ENCODE data around the gene NCKAP1. TPM values are rescaled to one million over a fixed set of nuclear protein-coding genes. Genes with fewer than 3 reads are reported as not detected.
"Not testable (repeated sequence)": the region's sequence is repeated elsewhere in the genome, so short reads cannot be mapped to it uniquely, and the experiment has no call there.

NCKAP1 gene
- total RNA-seq, 2 experiments from 2014 or later = 1.2 to 1.4 TPM

DNA sequence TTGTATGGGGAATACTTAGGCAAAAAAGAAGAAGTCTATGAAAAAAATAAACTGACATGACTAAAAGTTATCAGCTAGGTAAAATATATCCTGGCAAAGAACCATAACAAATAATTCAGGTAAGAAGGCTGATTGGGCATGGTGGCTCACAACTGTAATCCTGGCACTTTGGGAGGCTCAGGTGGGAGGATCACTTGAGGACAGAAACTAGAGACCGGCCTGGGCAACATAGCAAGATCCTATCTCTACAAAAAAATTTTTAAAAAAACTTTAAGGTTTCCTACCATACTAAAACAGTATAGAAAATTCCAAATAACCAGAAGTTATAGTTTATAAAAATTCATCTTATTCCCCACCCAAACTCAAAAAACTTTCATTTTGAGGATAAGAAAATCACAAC is 10.8 kb downstream of the NCKAP1 start:
- H3K36me3 Mint-ChIP-seq = no peaks in the 10 kb centered on the region
- peaks cover 71% of the 10 kb centered on the region for H3K27me3 Mint-ChIP-seq
- no peaks in the 10 kb centered on the region for H3K4me1 Mint-ChIP-seq
- H3K9me3 Mint-ChIP-seq = no peaks in the 10 kb centered on the region
- H3K27ac Mint-ChIP-seq = no peak overlapping the region
- DNase-seq = no peak
- no peak overlapping the region for H3K4me3 Mint-ChIP-seq

DNA sequence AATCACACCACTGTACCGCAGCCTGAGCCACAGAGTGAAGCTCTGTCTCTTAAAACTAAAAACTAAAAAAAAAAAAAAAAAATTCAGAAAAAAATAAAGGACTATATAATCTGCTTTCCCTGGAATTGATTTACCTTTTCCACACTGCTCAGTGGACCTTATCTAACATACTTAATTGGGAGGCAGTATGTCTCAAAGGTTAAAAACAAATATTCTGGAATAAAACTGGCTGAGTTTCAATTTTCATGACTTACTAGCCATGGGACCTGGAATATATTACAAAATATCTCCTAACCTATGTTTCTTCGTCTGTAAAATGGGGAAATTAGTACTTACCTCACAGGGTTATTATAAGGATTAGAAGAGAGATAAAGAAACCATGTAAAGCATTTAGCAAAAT is 11.8 kb downstream of the NCKAP1 start:
- no peak for DNase-seq
- H3K27ac Mint-ChIP-seq = no peak overlapping the region
- no peaks in the 10 kb centered on the region for H3K4me1 Mint-ChIP-seq
- peaks cover 66% of the 10 kb centered on the region for H3K27me3 Mint-ChIP-seq
- H3K4me3 Mint-ChIP-seq = no peak overlapping the region
- H3K9me3 Mint-ChIP-seq = no peaks in the 10 kb centered on the region
- no peaks in the 10 kb centered on the region for H3K36me3 Mint-ChIP-seq

DNA sequence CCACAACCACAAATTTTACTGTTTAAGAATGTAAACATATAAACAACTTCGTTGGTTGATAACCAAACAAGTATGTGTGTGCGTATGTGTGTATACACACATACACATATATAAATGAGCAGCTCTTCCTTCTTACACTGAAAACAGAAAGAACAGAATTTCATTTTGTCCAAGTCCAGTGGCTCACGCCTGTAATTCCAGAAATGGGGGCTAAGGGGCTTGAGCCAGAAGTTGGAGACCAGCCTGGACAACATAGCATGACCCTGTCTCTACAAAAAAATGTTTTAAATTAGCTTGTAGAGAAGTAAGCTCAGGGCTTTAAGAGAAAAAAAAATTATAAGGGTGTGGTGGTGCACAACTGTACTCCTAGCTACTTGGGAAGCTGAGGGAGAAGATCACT is 12.3 kb downstream of the NCKAP1 start:
- H3K9me3 Mint-ChIP-seq = no peaks in the 10 kb centered on the region
- H3K4me1 Mint-ChIP-seq = no peaks in the 10 kb centered on the region
- H3K36me3 Mint-ChIP-seq = no peaks in the 10 kb centered on the region
- H3K27me3 Mint-ChIP-seq = peaks cover 64% of the 10 kb centered on the region
- no peak for DNase-seq
- H3K27ac Mint-ChIP-seq = no peak overlapping the region
- H3K4me3 Mint-ChIP-seq = no peak overlapping the region

DNA sequence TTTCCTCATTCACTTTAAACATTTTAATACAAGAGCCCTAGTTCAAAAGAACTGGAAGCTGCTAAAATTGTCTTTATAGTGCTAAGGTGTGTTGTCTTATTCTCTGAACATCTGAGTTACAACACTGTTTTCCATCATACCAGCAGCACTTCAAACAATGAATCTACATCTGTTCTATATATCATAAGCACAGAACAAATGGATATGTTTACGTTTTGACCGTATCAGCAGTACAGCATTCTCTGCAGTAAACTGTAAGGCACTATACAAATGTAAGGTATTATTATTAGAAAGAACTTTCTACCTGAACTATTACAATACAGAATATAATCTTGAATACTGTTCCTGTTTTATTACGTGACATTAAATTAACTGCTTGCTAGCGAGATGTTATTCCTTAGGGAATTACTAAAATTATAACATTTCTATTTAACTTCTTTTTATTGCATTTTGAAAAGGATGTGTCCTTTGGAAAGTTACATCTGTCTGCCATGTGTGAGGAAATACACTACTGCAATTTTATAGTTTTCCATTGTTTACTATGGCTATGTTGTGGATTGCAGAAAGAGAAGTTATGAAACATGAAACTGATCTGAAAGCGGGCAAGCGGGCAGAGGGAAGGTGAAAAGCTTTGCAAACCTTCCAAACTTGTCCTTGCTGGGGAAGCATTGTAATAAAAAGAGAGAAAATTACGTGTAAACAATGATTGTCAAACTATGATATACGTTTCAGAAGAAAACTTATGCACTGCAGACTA is 13.7 kb downstream of the NCKAP1 start:
- no peaks in the 10 kb centered on the region for H3K9me3 Mint-ChIP-seq
- H3K27ac Mint-ChIP-seq = no peak overlapping the region
- DNase-seq = no peak
- H3K4me1 Mint-ChIP-seq = no peaks in the 10 kb centered on the region
- H3K36me3 Mint-ChIP-seq = no peaks in the 10 kb centered on the region
- peaks cover 62% of the 10 kb centered on the region for H3K27me3 Mint-ChIP-seq
- H3K4me3 Mint-ChIP-seq = no peak overlapping the region

DNA sequence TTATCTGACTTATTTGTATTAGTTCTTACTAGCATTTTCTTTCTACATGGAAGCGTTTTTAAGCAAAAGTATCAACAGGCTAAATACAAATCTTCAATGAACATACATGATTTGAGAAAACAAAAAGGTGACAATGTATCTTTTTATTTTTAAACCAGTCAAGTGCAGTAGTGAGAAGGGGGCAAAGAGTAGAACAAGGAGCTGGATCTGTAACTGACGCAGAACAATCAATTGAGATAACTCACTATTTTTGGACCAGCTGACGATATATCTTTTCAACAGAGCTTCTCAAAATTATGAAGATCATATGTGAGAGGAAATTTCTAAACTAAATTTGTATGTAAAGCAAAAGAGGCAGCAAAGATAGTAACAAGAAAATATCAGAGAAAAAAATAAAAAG is 15.5 kb downstream of the NCKAP1 start:
- no peak for DNase-seq
- no peaks in the 10 kb centered on the region for H3K9me3 Mint-ChIP-seq
- H3K4me3 Mint-ChIP-seq = no peak overlapping the region
- no peak overlapping the region for H3K27ac Mint-ChIP-seq
- H3K27me3 Mint-ChIP-seq = peaks cover 53% of the 10 kb centered on the region
- no peaks in the 10 kb centered on the region for H3K36me3 Mint-ChIP-seq
- no peaks in the 10 kb centered on the region for H3K4me1 Mint-ChIP-seq

DNA sequence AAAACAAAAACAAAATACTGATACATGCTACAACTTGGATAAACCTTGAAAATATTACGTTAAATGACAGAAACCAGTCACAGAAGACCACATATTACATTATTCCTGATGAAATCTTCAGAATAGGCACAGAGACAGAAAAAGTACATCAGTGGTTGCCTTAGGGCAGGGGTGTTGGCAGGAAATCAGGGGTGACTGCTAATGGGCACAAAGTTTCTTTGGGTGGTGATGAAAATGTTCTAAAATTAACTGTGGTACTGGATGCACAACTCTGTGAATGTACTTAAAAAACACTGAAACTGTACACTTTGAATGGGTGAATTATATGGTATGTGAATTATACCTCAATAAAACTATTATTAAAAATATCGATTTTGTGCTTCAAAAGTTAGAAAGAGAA is 16.6 kb downstream of the NCKAP1 start:
- Mint-ChIP-seq H3K27ac (no peak overlapping the region), H3K9me3 (no peaks in the 10 kb centered on the region), H3K4me1 (no peaks in the 10 kb centered on the region), H3K4me3 (no peak overlapping the region), H3K36me3 (no peaks in the 10 kb centered on the region), H3K27me3 (peaks cover 52% of the 10 kb centered on the region)
- no peak for DNase-seq

DNA sequence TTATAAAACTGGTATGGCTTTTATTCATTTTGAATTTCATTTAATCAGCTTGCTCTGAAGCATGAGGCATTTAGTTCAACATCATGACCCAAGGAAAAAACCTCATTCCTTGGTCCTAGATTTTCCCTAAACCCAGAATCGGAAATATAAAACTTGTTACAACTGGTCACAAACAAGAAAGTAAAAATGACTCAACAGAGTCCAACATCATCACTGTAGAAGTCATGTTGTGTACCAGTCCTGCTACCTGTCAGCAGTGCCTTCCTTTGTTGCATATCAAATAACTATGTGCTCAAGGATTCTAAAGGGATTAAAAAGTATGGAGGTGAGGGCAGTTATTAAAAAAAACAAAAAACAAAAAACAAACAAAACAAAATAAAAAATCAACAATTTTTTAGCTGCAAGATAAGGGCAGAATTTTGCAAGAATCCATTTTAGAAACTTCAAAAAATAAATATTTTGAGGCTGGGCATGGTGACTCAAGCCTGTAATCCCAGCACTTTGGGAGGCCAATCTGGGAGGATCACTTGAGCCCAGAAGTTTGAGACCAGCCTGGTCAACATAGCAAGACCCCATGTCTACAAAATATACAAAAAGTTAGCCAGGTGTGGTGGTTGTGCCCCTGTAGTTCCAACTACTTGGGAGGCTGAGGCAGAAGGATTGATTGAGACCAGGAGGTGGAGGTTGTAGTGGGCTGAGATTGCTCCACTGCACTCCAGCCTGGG is 18.4 kb downstream of the NCKAP1 start:
- no peaks in the 10 kb centered on the region for H3K36me3 Mint-ChIP-seq
- no peaks in the 10 kb centered on the region for H3K4me1 Mint-ChIP-seq
- H3K27ac Mint-ChIP-seq = no peak overlapping the region
- H3K27me3 Mint-ChIP-seq = peaks cover 46% of the 10 kb centered on the region
- H3K9me3 Mint-ChIP-seq = no peaks in the 10 kb centered on the region
- H3K4me3 Mint-ChIP-seq = no peak overlapping the region
- no peak for DNase-seq

DNA sequence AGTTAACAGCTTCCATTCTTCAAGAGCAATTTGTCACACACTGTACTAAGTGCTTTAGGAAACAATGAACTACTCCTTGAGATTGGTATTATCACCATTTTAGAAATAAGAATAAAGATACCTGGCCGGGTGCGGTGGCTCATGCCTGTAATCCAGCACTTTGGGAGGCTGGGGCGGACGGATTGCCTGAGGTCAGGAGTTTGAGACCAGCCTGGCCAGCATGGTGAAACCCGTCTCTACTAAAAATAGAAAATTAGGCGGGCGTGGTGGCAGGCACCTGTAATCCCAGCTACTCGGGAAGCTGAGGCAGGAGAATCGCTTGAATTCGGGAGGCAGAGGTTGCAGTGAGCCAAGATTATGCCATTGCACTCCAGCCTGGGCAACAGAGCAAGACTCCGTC is 20.4 kb downstream of the NCKAP1 start:
- not testable (repeated sequence) for H3K9me3 Mint-ChIP-seq, H3K4me3 Mint-ChIP-seq, H3K4me1 Mint-ChIP-seq, H3K36me3 Mint-ChIP-seq, H3K27ac Mint-ChIP-seq, DNase-seq
- peaks cover 51% of the 10 kb centered on the region for H3K27me3 Mint-ChIP-seq

DNA sequence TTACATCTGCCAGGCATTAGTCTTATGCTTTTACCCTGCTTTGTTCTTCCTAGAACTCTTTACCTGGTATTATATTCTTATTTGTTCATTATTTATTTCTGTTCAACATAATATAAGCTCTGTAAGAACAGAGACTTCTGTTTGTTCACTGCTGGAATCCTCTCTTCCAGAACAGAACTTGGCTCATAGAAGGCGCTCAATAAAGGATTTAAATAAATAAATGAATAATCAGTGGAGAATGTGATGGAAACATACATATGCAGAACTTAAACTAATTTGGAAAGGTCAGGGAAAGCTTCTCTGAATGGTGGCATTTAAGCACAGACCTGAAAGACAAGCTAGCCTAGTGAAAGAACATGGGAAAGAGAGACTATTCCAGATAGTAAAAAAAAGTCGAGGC is 24.3 kb downstream of the NCKAP1 start:
- H3K27ac Mint-ChIP-seq = no peak overlapping the region
- H3K36me3 Mint-ChIP-seq = no peaks in the 10 kb centered on the region
- H3K4me3 Mint-ChIP-seq = no peak overlapping the region
- DNase-seq = no peak
- H3K9me3 Mint-ChIP-seq = no peaks in the 10 kb centered on the region
- H3K4me1 Mint-ChIP-seq = no peaks in the 10 kb centered on the region
- H3K27me3 Mint-ChIP-seq = peaks cover 42% of the 10 kb centered on the region

DNA sequence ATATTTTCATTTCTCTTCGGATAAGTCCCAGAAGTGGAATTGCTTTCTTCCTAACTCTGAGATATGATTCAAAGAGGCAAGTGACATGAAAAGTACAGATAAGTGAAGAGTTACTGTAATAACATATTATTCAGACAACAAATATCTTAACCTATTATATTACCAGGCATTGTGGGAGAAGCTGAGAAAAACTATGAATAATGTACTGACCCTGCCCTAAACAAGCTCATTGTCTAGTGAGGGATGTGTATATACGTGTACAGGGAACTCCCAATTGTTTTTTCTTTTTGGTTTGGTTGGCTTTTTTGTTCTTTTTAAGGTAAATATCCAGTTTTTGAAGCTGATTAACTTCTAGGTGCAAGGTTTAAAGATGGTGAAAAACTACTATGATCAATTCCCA is 26.5 kb downstream of the NCKAP1 start:
- H3K27ac Mint-ChIP-seq = no peak overlapping the region
- no peak for DNase-seq
- no peak overlapping the region for H3K4me3 Mint-ChIP-seq
- peaks cover 34% of the 10 kb centered on the region for H3K27me3 Mint-ChIP-seq
- no peaks in the 10 kb centered on the region for H3K9me3 Mint-ChIP-seq
- no peaks in the 10 kb centered on the region for H3K4me1 Mint-ChIP-seq
- H3K36me3 Mint-ChIP-seq = no peaks in the 10 kb centered on the region

DNA sequence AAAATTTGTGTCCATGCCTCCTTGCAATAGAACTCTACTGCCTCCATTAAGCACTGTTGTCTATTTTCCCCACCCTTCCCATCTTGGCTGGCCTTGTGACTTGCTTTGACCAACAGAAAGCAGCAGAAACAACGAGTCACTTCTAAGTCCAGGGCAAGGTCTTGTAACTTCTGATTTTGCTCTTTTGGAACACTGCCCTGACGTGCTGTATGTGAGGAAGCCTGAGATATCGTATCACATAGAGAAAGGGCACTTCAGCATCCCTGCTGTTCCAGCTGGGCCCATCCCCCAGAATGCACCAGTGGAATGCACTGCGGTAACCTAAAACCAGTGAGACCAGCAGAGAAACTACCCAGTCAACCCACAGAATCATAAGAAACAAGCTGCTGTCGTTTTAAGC is 28.1 kb downstream of the NCKAP1 start:
- peaks cover 27% of the 10 kb centered on the region for H3K27me3 Mint-ChIP-seq
- no peak overlapping the region for H3K4me3 Mint-ChIP-seq

DNA sequence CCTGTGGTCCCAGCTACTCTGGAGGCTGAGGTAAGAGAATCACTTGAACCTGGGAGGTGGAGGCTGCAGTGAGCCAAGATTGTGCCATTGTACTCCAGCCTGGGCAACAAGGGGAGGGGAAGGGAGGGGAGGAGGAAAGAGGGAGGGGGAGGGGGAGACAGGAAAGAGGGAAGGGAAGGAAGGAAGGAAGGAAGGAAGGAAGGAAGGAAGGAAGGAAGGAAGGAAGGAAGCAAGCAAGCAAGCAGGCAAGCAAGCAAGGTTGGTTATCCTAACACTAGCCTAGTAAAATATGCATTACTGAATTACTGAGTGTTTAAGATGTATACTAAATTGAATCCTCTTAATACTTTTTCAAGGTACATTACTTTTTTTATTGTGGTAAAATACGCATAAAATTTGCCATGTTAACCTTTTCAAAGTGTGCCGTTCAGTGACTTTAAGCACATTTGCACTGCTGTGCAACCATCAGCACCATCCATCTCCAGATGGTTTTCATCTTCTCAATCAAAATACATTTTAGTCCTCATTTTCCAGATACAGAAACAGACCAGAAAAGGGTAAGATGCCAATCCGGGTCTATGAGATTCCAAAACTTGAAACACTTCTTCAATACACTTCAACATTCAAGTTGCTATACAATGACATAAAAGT is 28.9 kb downstream of the NCKAP1 start:
- no peak for DNase-seq
- no peak overlapping the region for H3K27ac Mint-ChIP-seq
- H3K4me1 Mint-ChIP-seq = no peaks in the 10 kb centered on the region
- no peak overlapping the region for H3K4me3 Mint-ChIP-seq
- peaks cover 21% of the 10 kb centered on the region for H3K27me3 Mint-ChIP-seq
- H3K36me3 Mint-ChIP-seq = no peaks in the 10 kb centered on the region
- H3K9me3 Mint-ChIP-seq = no peaks in the 10 kb centered on the region

More for the DNA sequence above, 28.1 kb downstream of the NCKAP1 start:
- no peaks in the 10 kb centered on the region for H3K36me3 Mint-ChIP-seq
- no peaks in the 10 kb centered on the region for H3K4me1 Mint-ChIP-seq
- H3K9me3 Mint-ChIP-seq = no peaks in the 10 kb centered on the region
- no peak overlapping the region for H3K27ac Mint-ChIP-seq
- DNase-seq = no peak

DNA sequence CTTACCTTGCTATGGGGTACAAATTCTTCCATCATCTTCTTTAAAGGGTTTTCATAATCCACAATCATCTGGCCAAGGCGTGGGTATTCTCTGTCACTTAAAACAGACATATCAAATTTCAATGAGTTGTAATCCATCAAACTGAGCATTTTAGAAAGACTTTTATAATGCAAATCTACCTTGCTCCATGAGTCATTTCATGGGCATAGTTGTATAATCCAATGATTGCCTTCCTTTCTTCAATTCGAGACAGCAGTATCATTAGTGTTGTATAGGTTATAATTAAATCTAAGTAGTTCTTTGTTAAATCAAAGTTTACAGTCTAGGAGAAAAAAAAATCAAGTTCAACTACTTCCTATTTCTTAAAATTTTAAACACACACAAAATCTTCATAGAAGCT is 36.3 kb downstream of the NCKAP1 start:
- Mint-ChIP-seq H3K4me3 (no peak overlapping the region), H3K36me3 (peaks cover 2% of the 10 kb centered on the region), H3K27me3 (peaks cover 5% of the 10 kb centered on the region), H3K4me1 (no peaks in the 10 kb centered on the region), H3K27ac (no peak overlapping the region), H3K9me3 (no peaks in the 10 kb centered on the region)
- no peak for DNase-seq

DNA sequence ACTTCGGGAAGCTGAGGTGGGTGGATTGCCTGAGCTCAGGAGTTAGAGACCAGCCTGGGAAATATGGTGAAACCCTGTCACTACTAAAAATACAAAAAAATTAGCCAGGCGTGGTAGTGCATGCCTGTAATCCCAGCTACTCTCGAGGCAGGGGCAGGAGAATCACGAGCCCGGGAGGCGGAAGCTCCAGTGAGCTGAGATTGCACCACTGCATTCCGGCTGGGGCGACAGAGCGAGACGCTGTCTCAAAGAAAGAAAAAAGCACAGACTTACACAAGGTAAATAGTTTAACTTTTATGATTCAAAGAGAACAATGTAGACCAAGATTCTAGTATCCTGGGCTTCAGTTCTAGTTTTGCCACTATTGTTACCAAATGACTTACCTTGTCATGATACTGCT is 37.4 kb downstream of the NCKAP1 start:
- Mint-ChIP-seq H3K4me3 (no peak overlapping the region), H3K9me3 (no peaks in the 10 kb centered on the region), H3K27ac (no peak overlapping the region), H3K27me3 (peaks cover 5% of the 10 kb centered on the region), H3K4me1 (no peaks in the 10 kb centered on the region), H3K36me3 (peaks cover 2% of the 10 kb centered on the region)
- DNase-seq = no peak

DNA sequence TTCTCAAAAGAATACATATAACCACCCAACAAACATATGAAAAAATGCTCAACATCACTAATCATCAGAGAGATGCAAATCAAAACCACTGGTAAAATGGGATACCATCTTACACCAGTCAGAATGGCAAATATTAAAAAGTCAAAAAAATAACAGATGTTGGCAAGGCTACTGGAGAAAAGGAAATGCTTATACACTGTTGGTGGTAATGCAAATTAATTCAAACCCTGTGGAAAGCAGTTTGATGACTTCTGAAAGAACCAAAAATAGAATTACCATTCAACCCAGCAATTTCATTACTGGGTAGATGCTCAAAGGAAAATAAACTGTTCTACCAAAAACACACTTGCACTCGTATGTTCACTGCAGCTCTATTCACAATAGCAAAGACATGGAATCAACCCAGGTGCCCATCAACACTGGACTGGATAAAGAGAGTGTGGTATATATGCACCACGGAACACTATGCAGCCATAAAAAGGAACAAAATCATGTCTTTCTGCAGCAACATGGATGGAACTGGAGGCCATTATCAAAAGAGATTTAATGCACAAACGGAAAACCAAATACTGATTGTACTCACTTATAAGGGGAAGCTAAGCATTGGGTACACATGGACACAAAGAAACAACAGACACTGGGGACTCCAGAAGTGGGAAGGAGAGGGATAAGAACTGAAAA is 38.8 kb downstream of the NCKAP1 start:
- no peak overlapping the region for H3K4me3 Mint-ChIP-seq
- no peaks in the 10 kb centered on the region for H3K9me3 Mint-ChIP-seq
- H3K36me3 Mint-ChIP-seq = peaks cover 2% of the 10 kb centered on the region
- no peak for DNase-seq
- H3K27ac Mint-ChIP-seq = no peak overlapping the region
- no peaks in the 10 kb centered on the region for H3K4me1 Mint-ChIP-seq
- H3K27me3 Mint-ChIP-seq = peaks cover 5% of the 10 kb centered on the region
